Liver (tissue), 9 donors: ENCODE results near the gene PTPN18. TPM values are rescaled to one million over a fixed set of nuclear protein-coding genes. Genes with fewer than 3 reads are reported as not detected.

ENCODE experiments used
- DNase-seq: peaks from one replicate; pipeline ENCODE4 v3.0.0-alpha.2; 2017; ENCODE audit warnings: low spot score
- H3K27ac ChIP-seq, 2 donors: one replicate each; pipeline ENCODE4 v1.7.0; 2013; ENCODE audit warnings: inconsistent platforms in 2 of 2, low read length in 2 of 2, control low read depth in 1 of 2, low read depth in 1 of 2, mild to moderate bottlenecking in 1 of 2
- H3K27me3 ChIP-seq, 4 donors: one replicate each; pipeline versions ENCODE4 v1.6.1 to v1.7.0; 2013; ENCODE audit warnings: low read length in 3 of 4, inconsistent platforms in 1 of 4, mild to moderate bottlenecking in 1 of 4, moderate library complexity in 1 of 4; ENCODE audit not compliant: control insufficient read depth in 4 of 4, insufficient read depth in 4 of 4
- H3K36me3 ChIP-seq, 4 donors: one replicate each; pipeline versions ENCODE4 v1.6.1 to v1.7.0; 2013; ENCODE audit warnings: low read length in 3 of 4, mild to moderate bottlenecking in 3 of 4, low read depth in 1 of 4, moderate library complexity in 1 of 4; ENCODE audit not compliant: control insufficient read depth in 4 of 4, insufficient read depth in 3 of 4
- H3K4me1 ChIP-seq, 4 donors: one replicate each; pipeline versions ENCODE4 v1.6.1 to v1.7.0; 2013; ENCODE audit warnings: low read length in 3 of 4, mild to moderate bottlenecking in 3 of 4, moderate library complexity in 1 of 4; ENCODE audit not compliant: control insufficient read depth in 4 of 4, insufficient read depth in 4 of 4
- H3K4me3 ChIP-seq, 3 donors: one replicate each; pipeline versions ENCODE4 v1.6.1 to v1.7.0; 2013; ENCODE audit warnings: low read length in 3 of 3, control low read depth in 1 of 3, low read depth in 1 of 3, mild to moderate bottlenecking in 1 of 3
- H3K9ac ChIP-seq, 2 donors: one replicate each; pipeline ENCODE4 v1.7.0; 2013; ENCODE audit warnings: low read length in 2 of 2, mild to moderate bottlenecking in 2 of 2, moderate library complexity in 2 of 2, control low read depth in 1 of 2, low read depth in 1 of 2
- H3K9me3 ChIP-seq, 4 donors: one replicate each; pipeline versions ENCODE4 v1.6.1 to v1.7.0; 2013; ENCODE audit warnings: low read length in 3 of 4; ENCODE audit not compliant: control insufficient read depth in 4 of 4
- CTCF ChIP-seq: fragments of 150-350 bp; IDR thresholded peaks from 2 replicates; pipeline ENCODE4 v1.5.1; 2017; ENCODE audit warnings: improper control_type of control experiment, low read depth, low read length; ENCODE audit not compliant: missing input control
- FOXA1 ChIP-seq: IDR thresholded peaks from 2 replicates; pipeline ENCODE4 v1.6.1; 2016; ENCODE audit warnings: antibody characterized with exemption
- FOXA2 ChIP-seq: IDR thresholded peaks from 2 replicates; pipeline ENCODE4 v1.6.1; 2016; ENCODE audit warnings: antibody characterized with exemption
- GABPA ChIP-seq, 2 donors: IDR thresholded peaks in 1 of 2; conservative IDR thresholded peaks in 1 of 2; 2 replicates each; pipeline ENCODE4 v1.6.1; 2016; ENCODE audit warnings: antibody characterized with exemption in 2 of 2, mild to moderate bottlenecking in 1 of 2, moderate library complexity in 1 of 2
- HNF4A ChIP-seq, 2 donors: conservative IDR thresholded peaks; 2 replicates each; pipeline ENCODE4 v1.6.1; 2016; ENCODE audit warnings: antibody characterized with exemption in 2 of 2, mild to moderate bottlenecking in 2 of 2
- HNF4G ChIP-seq: IDR thresholded peaks from 2 replicates; pipeline ENCODE4 v1.6.1; 2016; ENCODE audit warnings: antibody characterized with exemption
- JUND ChIP-seq, 2 donors: IDR thresholded peaks; 2 replicates each; pipeline ENCODE4 v1.6.1; 2016; ENCODE audit warnings: antibody characterized with exemption in 2 of 2
- MAX ChIP-seq: IDR thresholded peaks from 2 replicates; pipeline ENCODE4 v1.6.1; 2016; ENCODE audit warnings: antibody characterized with exemption
- RAD21 ChIP-seq, 2 donors: IDR thresholded peaks; 2 replicates each; pipeline ENCODE4 v1.6.1; 2016; ENCODE audit warnings: antibody characterized with exemption in 2 of 2, mild to moderate bottlenecking in 2 of 2
- RXRA ChIP-seq, 2 donors: IDR thresholded peaks; 2 replicates each; pipeline ENCODE4 v1.6.1; 2017 to 2018; ENCODE audit warnings: antibody characterized with exemption in 2 of 2, mild to moderate bottlenecking in 1 of 2
- SP1 ChIP-seq: IDR thresholded peaks from 2 replicates; pipeline ENCODE4 v1.6.1; 2018; ENCODE audit warnings: antibody characterized with exemption, mild to moderate bottlenecking
- TAF1 ChIP-seq: conservative IDR thresholded peaks from 2 replicates; pipeline ENCODE4 v1.6.1; 2016; ENCODE audit warnings: antibody characterized with exemption, mild to moderate bottlenecking
- YY1 ChIP-seq: IDR thresholded peaks from 2 replicates; pipeline ENCODE4 v1.6.1; 2016; ENCODE audit warnings: antibody characterized with exemption, mild to moderate bottlenecking
- WGBS: extraction: QIAGEN DNeasy Blood & Tissue Kit; methylation state at CpG from one replicate; pipeline ENCODE4 v1.1.7; 2013; 5-methylcytosine and 5-hydroxymethylcytosine counted together
- polyA plus RNA-seq, 2 donors: library from polyadenylated mRNA; stranded (reverse) in 1 of 2; unstranded in 1 of 2; fragments of 200-250 nt in 1 of 2; fragments of >200 nt in 1 of 2; fragmentation: Nextera tagmentation in 1 of 2; extraction: Ambion mirVana in 1 of 2; gene quantifications; one replicate each; pipeline versions ENCODE4 v1.2.1 to v1.2.3, GENCODE V29; 2013 to 2015
- total RNA-seq, 2 donors: library from RNA; depleted of rRNA; stranded (reverse); fragments of >200 nt; gene quantifications; one replicate each; pipeline ENCODE4 v1.2.3, GENCODE V29; 2014
- TF ChIP-seq, protein P1 (sequence below): IDR thresholded peaks from 2 replicates; pipeline ENCODE4 v1.6.1; 2016; ENCODE audit warnings: antibody characterized with exemption
- TF ChIP-seq, protein P2 (sequence below): IDR thresholded peaks from 2 replicates; pipeline ENCODE4 v1.6.1; 2016; ENCODE audit warnings: antibody characterized with exemption
- TF ChIP-seq, protein P3 (sequence below): IDR thresholded peaks from 2 replicates; pipeline ENCODE4 v1.6.1; 2016; ENCODE audit warnings: antibody characterized with exemption, mild to moderate bottlenecking
- donor health status: healthy.
- donor health status: healthy.
- donor health status: healthy.
- donor health status: healthy.
- donor health status: healthy.

The PTPN18 gene
- total and polyA plus RNA-seq, 4 donors, result 14.0 to 28.6 (median 16.7) TPM

- no peak for DNase-seq
- no peak overlapping the region for H3K27ac ChIP-seq
- peaks cover 2 to 18% (median 10%) of the 10 kb centered on the region in 4 donors for H3K4me1 ChIP-seq
- WGBS, result 96% methylated on average over 33 of the region's 33 CpGs
- H3K36me3 ChIP-seq, result no peaks in the 10 kb centered on the region
- H3K27me3 ChIP-seq, result no peaks in the 10 kb centered on the region
- H3K4me3 ChIP-seq, result no peak overlapping the region
- TF ChIP-seq GABPA (IDR thresholded peaks at IDR 0.05 in 1 of 2, conservative IDR thresholded peaks at IDR 0.05 in 1 of 2) (no peak), RAD21 (IDR thresholded peaks at IDR 0.05) (no peak)
- no peak overlapping the region for H3K9ac ChIP-seq
- H3K9me3 ChIP-seq, result no peaks in the 10 kb centered on the region
These were observed 2.8 kb downstream of the PTPN18 start for GRCh38 chr2:130358420-130359350.

DNA sequence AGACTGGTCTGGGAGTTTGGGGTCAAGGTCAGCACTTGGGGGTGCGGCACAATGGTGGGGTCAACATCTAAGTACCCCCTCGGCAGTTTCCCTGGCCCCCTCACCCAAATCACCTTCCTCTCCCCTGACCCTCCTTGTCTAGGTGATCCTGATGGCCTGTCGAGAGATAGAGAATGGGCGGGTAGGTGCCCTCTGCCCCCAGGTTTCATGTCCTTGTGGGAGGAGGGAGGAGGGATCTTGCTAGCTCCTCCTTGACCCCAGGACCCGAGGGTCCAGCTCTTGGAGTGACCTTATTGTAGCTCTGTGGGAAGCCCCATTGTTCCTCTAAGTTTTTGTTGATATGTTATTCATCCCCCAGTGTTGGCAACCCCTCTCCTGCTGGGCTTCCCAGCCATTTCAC is 3.6 kb downstream of the PTPN18 start:
- Histone ChIP-seq H3K27me3 (no peaks in the 10 kb centered on the region), H3K27ac (no peak overlapping the region), H3K4me3 (no peak overlapping the region), H3K9ac (no peak overlapping the region), H3K36me3 (no peaks in the 10 kb centered on the region), H3K4me1 (peaks cover under 1 to 17% (median 7%) of the 10 kb centered on the region in 4 donors), H3K9me3 (no peaks in the 10 kb centered on the region)
- 88% methylated on average over 5 of the region's 5 CpGs for WGBS
- TF ChIP-seq FOXA2, result no peak
- no peak for DNase-seq

DNA sequence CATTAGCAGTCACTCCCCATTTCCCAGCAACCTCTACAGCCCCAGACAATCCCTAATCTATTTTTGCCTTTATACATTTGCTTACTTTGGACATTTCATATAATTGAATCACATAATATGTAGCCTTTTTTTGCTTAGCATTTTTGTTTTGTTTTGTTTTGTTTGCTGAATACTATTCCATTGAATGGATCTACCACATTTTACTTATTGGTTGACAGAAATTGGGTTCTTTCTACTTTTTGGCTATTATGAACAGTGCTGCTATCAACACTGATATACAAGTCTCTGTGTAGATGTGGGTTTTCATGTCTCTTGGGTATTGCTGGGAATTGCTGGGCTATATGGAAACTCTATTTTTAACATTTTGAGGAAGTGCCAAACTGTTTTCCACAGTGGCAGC is 7.6 kb downstream of the PTPN18 start:
- Histone ChIP-seq H3K27ac (no peak overlapping the region), H3K9ac (no peak overlapping the region), H3K36me3 (no peaks in the 10 kb centered on the region), H3K9me3 (no peaks in the 10 kb centered on the region), H3K27me3 (no peaks in the 10 kb centered on the region), H3K4me3 (no peak overlapping the region), H3K4me1 (no peaks in the 10 kb centered on the region)
- DNase-seq, result no peak
- TF ChIP-seq HNF4A (conservative IDR thresholded peaks at IDR 0.05) (no peak), FOXA1 (no peak), GABPA (IDR thresholded peaks at IDR 0.05 in 1 of 2, conservative IDR thresholded peaks at IDR 0.05 in 1 of 2) (no peak), JUND (IDR thresholded peaks at IDR 0.05) (no peak), RAD21 (IDR thresholded peaks at IDR 0.05) (no peak), CTCF (no peak), RXRA (IDR thresholded peaks at IDR 0.05) (no peak), HNF4G (no peak), SP1 (no peak), FOXA2 (no peak), TAF1 (no peak), YY1 (no peak), MAX (no peak)
- TF ChIP-seq, protein P1, sequence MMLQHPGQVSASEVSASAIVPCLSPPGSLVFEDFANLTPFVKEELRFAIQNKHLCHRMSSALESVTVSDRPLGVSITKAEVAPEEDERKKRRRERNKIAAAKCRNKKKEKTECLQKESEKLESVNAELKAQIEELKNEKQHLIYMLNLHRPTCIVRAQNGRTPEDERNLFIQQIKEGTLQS, result no peak
- TF ChIP-seq, protein P2, sequence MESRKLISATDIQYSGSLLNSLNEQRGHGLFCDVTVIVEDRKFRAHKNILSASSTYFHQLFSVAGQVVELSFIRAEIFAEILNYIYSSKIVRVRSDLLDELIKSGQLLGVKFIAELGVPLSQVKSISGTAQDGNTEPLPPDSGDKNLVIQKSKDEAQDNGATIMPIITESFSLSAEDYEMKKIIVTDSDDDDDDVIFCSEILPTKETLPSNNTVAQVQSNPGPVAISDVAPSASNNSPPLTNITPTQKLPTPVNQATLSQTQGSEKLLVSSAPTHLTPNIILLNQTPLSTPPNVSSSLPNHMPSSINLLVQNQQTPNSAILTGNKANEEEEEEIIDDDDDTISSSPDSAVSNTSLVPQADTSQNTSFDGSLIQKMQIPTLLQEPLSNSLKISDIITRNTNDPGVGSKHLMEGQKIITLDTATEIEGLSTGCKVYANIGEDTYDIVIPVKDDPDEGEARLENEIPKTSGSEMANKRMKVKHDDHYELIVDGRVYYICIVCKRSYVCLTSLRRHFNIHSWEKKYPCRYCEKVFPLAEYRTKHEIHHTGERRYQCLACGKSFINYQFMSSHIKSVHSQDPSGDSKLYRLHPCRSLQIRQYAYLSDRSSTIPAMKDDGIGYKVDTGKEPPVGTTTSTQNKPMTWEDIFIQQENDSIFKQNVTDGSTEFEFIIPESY, result no peak
- TF ChIP-seq, protein P3, sequence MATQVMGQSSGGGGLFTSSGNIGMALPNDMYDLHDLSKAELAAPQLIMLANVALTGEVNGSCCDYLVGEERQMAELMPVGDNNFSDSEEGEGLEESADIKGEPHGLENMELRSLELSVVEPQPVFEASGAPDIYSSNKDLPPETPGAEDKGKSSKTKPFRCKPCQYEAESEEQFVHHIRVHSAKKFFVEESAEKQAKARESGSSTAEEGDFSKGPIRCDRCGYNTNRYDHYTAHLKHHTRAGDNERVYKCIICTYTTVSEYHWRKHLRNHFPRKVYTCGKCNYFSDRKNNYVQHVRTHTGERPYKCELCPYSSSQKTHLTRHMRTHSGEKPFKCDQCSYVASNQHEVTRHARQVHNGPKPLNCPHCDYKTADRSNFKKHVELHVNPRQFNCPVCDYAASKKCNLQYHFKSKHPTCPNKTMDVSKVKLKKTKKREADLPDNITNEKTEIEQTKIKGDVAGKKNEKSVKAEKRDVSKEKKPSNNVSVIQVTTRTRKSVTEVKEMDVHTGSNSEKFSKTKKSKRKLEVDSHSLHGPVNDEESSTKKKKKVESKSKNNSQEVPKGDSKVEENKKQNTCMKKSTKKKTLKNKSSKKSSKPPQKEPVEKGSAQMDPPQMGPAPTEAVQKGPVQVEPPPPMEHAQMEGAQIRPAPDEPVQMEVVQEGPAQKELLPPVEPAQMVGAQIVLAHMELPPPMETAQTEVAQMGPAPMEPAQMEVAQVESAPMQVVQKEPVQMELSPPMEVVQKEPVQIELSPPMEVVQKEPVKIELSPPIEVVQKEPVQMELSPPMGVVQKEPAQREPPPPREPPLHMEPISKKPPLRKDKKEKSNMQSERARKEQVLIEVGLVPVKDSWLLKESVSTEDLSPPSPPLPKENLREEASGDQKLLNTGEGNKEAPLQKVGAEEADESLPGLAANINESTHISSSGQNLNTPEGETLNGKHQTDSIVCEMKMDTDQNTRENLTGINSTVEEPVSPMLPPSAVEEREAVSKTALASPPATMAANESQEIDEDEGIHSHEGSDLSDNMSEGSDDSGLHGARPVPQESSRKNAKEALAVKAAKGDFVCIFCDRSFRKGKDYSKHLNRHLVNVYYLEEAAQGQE, result no peak
